ENCODE results near the gene TPSD1. TPM values are rescaled to one million over a fixed set of nuclear protein-coding genes. Genes with fewer than 3 reads are reported as not detected.
"Not testable (repeated sequence)": the region's sequence is repeated elsewhere in the genome, so short reads cannot be mapped to it uniquely, and the experiment has no call there.

TPSD1 gene
- total and polyA plus RNA-seq, 2 donors (not counting 3 experiments of a cell fraction or from before 2014, with no cell fraction given), result not detected

- Histone ChIP-seq H3K9me3 (replicated peaks; ENCODE audit: control insufficient read depth, insufficient read depth, low read length) (no peaks in the 10 kb centered on the region), H3K9ac (replicated peaks; ENCODE audit: extremely low read depth, insufficient read depth, low read length) (no peak within 1 kb of the TSS), H3K4me2 (ENCODE audit: insufficient read depth, low read length) (no peak within 1 kb of the TSS), H4K20me1 (replicated peaks; ENCODE audit: control insufficient read depth, extremely low read depth, insufficient read depth, low read length) (no peaks in the 10 kb centered on the region), H3K27ac (ENCODE audit: insufficient read depth, low read depth, low read length) (no peak within 1 kb of the TSS), H3K4me3 (replicated peaks in 1 of 3; ENCODE audit: insufficient read depth in 1 of 3, low read depth in 1 of 3, low read length in 3 of 3) (no peak within 1 kb of the TSS), H3K36me3 (ENCODE audit: control insufficient read depth in 2 of 2, extremely low read depth in 1 of 2, insufficient read depth in 2 of 2, low read length in 2 of 2) (no peaks in the 10 kb centered on the region), H3K27me3 (ENCODE audit: control insufficient read depth in 2 of 2, insufficient read depth in 2 of 2, low read length in 2 of 2) (no peaks in the 10 kb centered on the region), H3K4me1 (ENCODE audit: control insufficient read depth, extremely low read depth, insufficient read depth, low read length) (no peaks in the 10 kb centered on the region), H3K9me1 (replicated peaks; ENCODE audit: control insufficient read depth, extremely low read depth, insufficient read depth, low read length) (no peaks in the 10 kb centered on the region), H2AFZ (ENCODE audit: low read depth, low read length) (no peak within 1 kb of the TSS), H3K79me2 (ENCODE audit: control insufficient read depth, insufficient read depth, low read length) (no peaks in the 10 kb centered on the region)
- intact Hi-C loops (cut with micrococcal nuclease), result no loop called here
- ChIA-PET POLR2A (no interaction called here), CTCF (no interaction called here)
- no peak for FAIRE-seq
- TF ChIP-seq POLR2A (IDR thresholded peaks at IDR 0.05; ENCODE audit: low read depth, low read length), result no peak
- no peak for TF ChIP-seq GATA2 (IDR thresholded peaks at IDR 0.05; ENCODE audit: insufficient read depth, insufficient read length, low read depth, low read length)
- no peak for TF ChIP-seq CTCF (IDR thresholded peaks at IDR 0.05; ENCODE audit: extremely low read depth in 1 of 2, insufficient read depth in 1 of 2, low read depth in 1 of 2, low read length in 2 of 2)
- no peak for TF ChIP-seq JUN (IDR thresholded peaks at IDR 0.05; ENCODE audit: borderline replicate concordance, insufficient read depth, insufficient read length, low read depth)
- DNase-seq (ENCODE audit: low read depth, low spot score), result no peak
- dilution Hi-C loops (cut with MboI; ENCODE audit: extremely low pct_ligation_motif_present, low sequenced_read_pairs), result no loop called here
- BruUV-seq (replicated peaks), result no TSS peak
Observed at GRCh38 chr16:1225051-1225451, 30.8 kb upstream of the TPSD1 start, which contains the start of gene TPSG1. TPSG1 (minus strand) TSS chr16:1225268; CDS start chr16:1225252, 16 bp downstream.

- H3K27ac ChIP-seq (ENCODE audit: insufficient read depth, low read depth, low read length); H4K20me1 ChIP-seq (replicated peaks; ENCODE audit: control insufficient read depth, extremely low read depth, insufficient read depth, low read length); H3K9me1 ChIP-seq (replicated peaks; ENCODE audit: control insufficient read depth, extremely low read depth, insufficient read depth, low read length); H3K79me2 ChIP-seq (ENCODE audit: control insufficient read depth, insufficient read depth, low read length); BruUV-seq (replicated peaks); H3K27me3 ChIP-seq (ENCODE audit: control insufficient read depth in 2 of 2, insufficient read depth in 2 of 2, low read length in 2 of 2); H3K4me1 ChIP-seq (ENCODE audit: control insufficient read depth, extremely low read depth, insufficient read depth, low read length); H3K9me3 ChIP-seq (replicated peaks; ENCODE audit: control insufficient read depth, insufficient read depth, low read length); FAIRE-seq; H3K4me3 ChIP-seq (replicated peaks in 1 of 3; ENCODE audit: insufficient read depth in 1 of 3, low read depth in 1 of 3, low read length in 3 of 3); intact Hi-C loops (cut with micrococcal nuclease); H2AFZ ChIP-seq (ENCODE audit: low read depth, low read length); H3K9ac ChIP-seq (replicated peaks; ENCODE audit: extremely low read depth, insufficient read depth, low read length); H3K36me3 ChIP-seq (ENCODE audit: control insufficient read depth in 2 of 2, extremely low read depth in 1 of 2, insufficient read depth in 2 of 2, low read length in 2 of 2); POLR2A ChIA-PET; H3K4me2 ChIP-seq (ENCODE audit: insufficient read depth, low read length); DNase-seq (ENCODE audit: low read depth, low spot score); dilution Hi-C loops (cut with MboI; ENCODE audit: extremely low pct_ligation_motif_present, low sequenced_read_pairs): not testable (repeated sequence)
- CTCF ChIA-PET, result interaction anchor here (0.6 kb wide), 1 partner anchor 446 kb away, joined by 3 read pairs; no protein-coding TSS in a partner anchor
Observed at GRCh38 chr16:1225728-1226311, 30.0 kb upstream of the TPSD1 start.

GRCh38 chr16:1226692-1227091 is 29.2 kb upstream of the TPSD1 start:
- dilution Hi-C loops (cut with MboI; ENCODE audit: extremely low pct_ligation_motif_present, low sequenced_read_pairs); H3K9ac ChIP-seq (replicated peaks; ENCODE audit: extremely low read depth, insufficient read depth, low read length); H3K36me3 ChIP-seq (ENCODE audit: control insufficient read depth in 2 of 2, extremely low read depth in 1 of 2, insufficient read depth in 2 of 2, low read length in 2 of 2); H3K9me1 ChIP-seq (replicated peaks; ENCODE audit: control insufficient read depth, extremely low read depth, insufficient read depth, low read length); H3K9me3 ChIP-seq (replicated peaks; ENCODE audit: control insufficient read depth, insufficient read depth, low read length); BruUV-seq (replicated peaks); H3K27me3 ChIP-seq (ENCODE audit: control insufficient read depth in 2 of 2, insufficient read depth in 2 of 2, low read length in 2 of 2); CTCF ChIA-PET; H4K20me1 ChIP-seq (replicated peaks; ENCODE audit: control insufficient read depth, extremely low read depth, insufficient read depth, low read length); H2AFZ ChIP-seq (ENCODE audit: low read depth, low read length); intact Hi-C loops (cut with micrococcal nuclease); H3K27ac ChIP-seq (ENCODE audit: insufficient read depth, low read depth, low read length); FAIRE-seq; H3K79me2 ChIP-seq (ENCODE audit: control insufficient read depth, insufficient read depth, low read length); H3K4me2 ChIP-seq (ENCODE audit: insufficient read depth, low read length); POLR2A ChIA-PET; H3K4me1 ChIP-seq (ENCODE audit: control insufficient read depth, extremely low read depth, insufficient read depth, low read length); DNase-seq (ENCODE audit: low read depth, low spot score); H3K4me3 ChIP-seq (replicated peaks in 1 of 3; ENCODE audit: insufficient read depth in 1 of 3, low read depth in 1 of 3, low read length in 3 of 3): not testable (repeated sequence)

All from endothelial cell of umbilical vein (primary cell).